SU-DHL-6 (cell line): ENCODE measurements around the gene ARID5B.

Source experiments
- H2AFZ ChIP-seq: fragments of 200-600 bp; sonication (generic); 2 replicates; pipeline ENCODE4 v1.6.1; 2014; ENCODE audit warnings: low read depth, mild to moderate bottlenecking, moderate library complexity, mixed read lengths, antibody characterized with exemption, low read length; ENCODE audit not compliant: severe bottlenecking
- H3F3A ChIP-seq: fragments of 200-600 bp; shearing (Covaris generic); 2 replicates; pipeline ENCODE4 v1.6.0; 2016; ENCODE audit warnings: antibody characterized with exemption, mild to moderate bottlenecking; ENCODE audit not compliant: insufficient read depth
- H3K27ac ChIP-seq: fragments of 200-600 bp; sonication (generic); 2 replicates; pipeline ENCODE4 v1.5.1; 2016; ENCODE audit warnings: low read depth, mild to moderate bottlenecking, low read length, moderate library complexity, mixed read lengths
- H3K27me3 ChIP-seq: fragments of 200-600 bp; sonication (generic), shearing (Covaris generic); 2 replicates; pipeline ENCODE4 v1.6.0; 2014; ENCODE audit warnings: mild to moderate bottlenecking, low read length
- H3K36me3 ChIP-seq: fragments of 200-600 bp; sonication (generic); 2 replicates; pipeline ENCODE4 v1.6.1; 2014; ENCODE audit warnings: mild to moderate bottlenecking, low read length, mixed read lengths
- H3K4me2 ChIP-seq: fragments of 300-600, 200-600 bp; shearing (Covaris generic), sonication (generic); 2 replicates; pipeline ENCODE4 v1.6.0; 2014; ENCODE audit warnings: low read length, low read depth, mild to moderate bottlenecking; ENCODE audit not compliant: poor library complexity, severe bottlenecking
- H3K4me3 ChIP-seq: fragments of 200-600 bp; sonication (generic); 2 replicates; pipeline ENCODE4 v1.5.1; 2014; ENCODE audit warnings: antibody characterized with exemption, low read length, mild to moderate bottlenecking, mixed read lengths; ENCODE audit not compliant: insufficient read depth, poor library complexity, severe bottlenecking
- H3K79me2 ChIP-seq: fragments of 200-600 bp; sonication (generic); 2 replicates; pipeline ENCODE4 v1.6.1; 2014; ENCODE audit warnings: mild to moderate bottlenecking, low read length, moderate library complexity; ENCODE audit not compliant: insufficient read depth
- H3K9ac ChIP-seq: fragments of 200-600 bp; sonication (generic); 2 replicates; pipeline ENCODE4 v1.7.0; 2014; ENCODE audit warnings: mild to moderate bottlenecking, low read length
- H3K9me2 ChIP-seq: fragments of 200-600 bp; sonication (generic); replicated peaks from 2 replicates; pipeline ENCODE4 v1.6.1; 2014; ENCODE audit warnings: low read length; ENCODE audit not compliant: insufficient read depth
- H3K9me3 ChIP-seq: fragments of 200-600 bp; sonication (generic); 2 replicates; pipeline ENCODE4 v1.6.1; 2014; ENCODE audit warnings: low read length, mixed read lengths; ENCODE audit not compliant: insufficient read depth
- H4K20me1 ChIP-seq: fragments of 200-600 bp; sonication (generic); 2 replicates; pipeline ENCODE4 v1.6.1; 2014; ENCODE audit warnings: low read depth, mild to moderate bottlenecking, antibody characterized with exemption, low read length, moderate library complexity, mixed read lengths
- EZH2phosphoT487 ChIP-seq: fragments of 200-600 bp; sonication (generic), shearing (Covaris generic); conservative IDR thresholded peaks from 2 replicates; pipeline ENCODE4 v1.6.1; 2018; ENCODE audit warnings: mild to moderate bottlenecking, antibody characterized with exemption, low read length, moderate library complexity, mixed read lengths
- TF ChIP-seq, protein P1 (sequence below): fragments of 200-600 bp; sonication (generic); IDR thresholded peaks from one replicate; pipeline ENCODE4 v1.5.1; 2017; ENCODE audit warnings: antibody characterized with exemption, mild to moderate bottlenecking, low read length, moderate library complexity; ENCODE audit not compliant: insufficient read depth, poor library complexity, severe bottlenecking

ARID5B gene

DNA sequence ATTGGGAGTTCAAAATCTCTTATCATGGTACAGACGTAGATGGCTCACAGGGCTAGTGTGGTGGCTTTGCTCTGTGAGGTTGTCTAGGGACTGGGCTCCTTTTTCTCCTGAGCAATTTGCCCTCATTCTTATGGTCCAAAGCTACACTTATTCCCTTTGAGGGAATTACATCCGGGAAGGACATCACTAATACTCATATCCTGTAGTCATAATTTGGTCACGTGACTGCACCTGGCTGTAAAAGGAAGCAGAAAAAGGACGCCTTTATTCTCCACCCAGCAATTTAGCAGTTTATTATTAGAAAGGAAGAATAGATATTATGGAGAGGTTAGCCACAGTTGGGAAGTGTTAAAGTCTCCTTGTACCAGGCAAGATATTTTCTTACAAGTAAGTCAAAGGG is 28.1 kb downstream of the ARID5B start:
- Histone ChIP-seq H3K9me2 (no peaks in the 10 kb centered on the region), H4K20me1 (no peaks in the 10 kb centered on the region), H3K27me3 (no peaks in the 10 kb centered on the region), H3K9me3 (no peaks in the 10 kb centered on the region), H3K9ac (no peak overlapping the region), H3K36me3 (peaks cover 46% of the 10 kb centered on the region), H3K27ac (no peak overlapping the region), H3F3A (peaks cover 16% of the 10 kb centered on the region; the same call in 1 of the 2 replicates), H3K79me2 (peaks cover 91% of the 10 kb centered on the region), H3K4me2 (no peak overlapping the region), H2AFZ (no peak overlapping the region), H3K4me3 (no peak overlapping the region)
- TF ChIP-seq, protein P1, sequence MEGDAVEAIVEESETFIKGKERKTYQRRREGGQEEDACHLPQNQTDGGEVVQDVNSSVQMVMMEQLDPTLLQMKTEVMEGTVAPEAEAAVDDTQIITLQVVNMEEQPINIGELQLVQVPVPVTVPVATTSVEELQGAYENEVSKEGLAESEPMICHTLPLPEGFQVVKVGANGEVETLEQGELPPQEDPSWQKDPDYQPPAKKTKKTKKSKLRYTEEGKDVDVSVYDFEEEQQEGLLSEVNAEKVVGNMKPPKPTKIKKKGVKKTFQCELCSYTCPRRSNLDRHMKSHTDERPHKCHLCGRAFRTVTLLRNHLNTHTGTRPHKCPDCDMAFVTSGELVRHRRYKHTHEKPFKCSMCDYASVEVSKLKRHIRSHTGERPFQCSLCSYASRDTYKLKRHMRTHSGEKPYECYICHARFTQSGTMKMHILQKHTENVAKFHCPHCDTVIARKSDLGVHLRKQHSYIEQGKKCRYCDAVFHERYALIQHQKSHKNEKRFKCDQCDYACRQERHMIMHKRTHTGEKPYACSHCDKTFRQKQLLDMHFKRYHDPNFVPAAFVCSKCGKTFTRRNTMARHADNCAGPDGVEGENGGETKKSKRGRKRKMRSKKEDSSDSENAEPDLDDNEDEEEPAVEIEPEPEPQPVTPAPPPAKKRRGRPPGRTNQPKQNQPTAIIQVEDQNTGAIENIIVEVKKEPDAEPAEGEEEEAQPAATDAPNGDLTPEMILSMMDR = no peak
- TF ChIP-seq EZH2phosphoT487 = no peak

DNA sequence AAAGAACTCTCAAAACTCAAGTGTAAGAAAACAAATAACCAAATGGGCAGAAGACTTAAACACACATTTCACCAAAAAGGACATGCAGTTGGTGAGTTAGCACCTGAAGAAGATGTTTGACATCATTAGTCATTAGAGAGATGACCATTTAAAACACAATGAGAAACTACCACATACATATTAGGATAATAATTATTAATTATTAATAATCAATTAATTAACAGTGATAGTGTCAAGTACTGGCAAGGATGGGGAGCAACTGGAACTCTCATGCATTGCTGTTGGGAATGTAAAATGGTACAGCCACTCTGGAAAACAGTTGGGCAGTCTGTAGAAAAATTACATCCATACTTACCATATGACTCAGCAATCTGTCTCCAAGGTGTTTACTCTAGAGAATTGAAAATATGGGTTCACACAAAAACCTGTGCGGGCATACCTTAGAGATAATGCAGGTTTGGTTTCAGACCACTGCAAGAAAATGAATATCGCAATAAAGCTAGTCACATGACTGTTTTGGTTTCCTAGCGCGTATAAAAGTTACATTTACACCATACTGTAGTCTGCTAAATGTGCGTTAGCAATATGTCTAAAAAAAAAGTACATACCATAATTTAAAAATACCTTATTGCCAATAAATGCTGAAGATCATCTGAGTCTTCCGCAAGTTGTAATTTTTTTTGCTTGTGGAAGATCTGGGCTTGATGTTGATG is 30.3 kb downstream of the ARID5B start:
- no peaks in the 10 kb centered on the region for H3K27me3 ChIP-seq

DNA sequence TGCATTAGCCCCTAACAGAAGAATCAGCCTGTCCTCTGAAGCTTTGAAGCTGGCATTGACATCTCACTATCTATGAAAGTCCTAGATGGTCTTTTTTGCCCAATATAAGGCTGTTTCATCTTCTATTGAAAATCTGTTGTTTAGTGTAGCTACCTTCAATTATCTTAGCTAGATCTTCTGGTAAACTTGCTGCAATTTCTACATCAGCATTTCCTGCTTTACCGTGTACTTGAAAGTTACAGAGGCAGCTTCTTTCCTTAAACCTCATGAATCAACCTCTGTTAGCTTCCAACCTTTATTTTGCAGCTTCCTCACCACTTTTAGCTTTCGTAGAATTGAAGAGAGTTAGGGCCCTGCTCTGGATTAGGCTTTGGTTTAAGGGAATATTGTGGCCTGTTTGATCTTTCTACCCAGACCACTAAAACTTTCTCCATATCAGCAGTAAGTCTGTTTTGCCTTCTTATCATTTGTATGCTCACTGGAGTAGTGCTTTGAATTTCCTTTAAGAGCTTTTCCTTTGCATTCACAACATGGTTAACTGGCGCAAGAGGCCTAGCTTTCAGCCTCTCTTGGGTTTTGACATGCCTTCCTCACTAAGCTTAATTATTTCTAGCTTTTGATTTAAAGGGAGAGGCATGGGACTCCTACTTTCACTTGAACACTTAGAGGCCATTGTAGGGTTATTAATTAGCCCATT is 32.5 kb downstream of the ARID5B start:
- H3K4me3 ChIP-seq = no peak overlapping the region
- no peak overlapping the region for H2AFZ ChIP-seq
- peak overlapping the region; percentile 28 for H3K27ac ChIP-seq
- H3K79me2 ChIP-seq = peaks cover 87% of the 10 kb centered on the region
- no peaks in the 10 kb centered on the region for H3K9me3 ChIP-seq
- H3K9ac ChIP-seq = peak overlapping the region; percentile 25; the same call in 1 of the 2 replicates
- peaks cover 22% of the 10 kb centered on the region for H3K36me3 ChIP-seq
- H3K4me2 ChIP-seq = peak overlapping the region; percentile 23
- no peaks in the 10 kb centered on the region for H4K20me1 ChIP-seq
- no peaks in the 10 kb centered on the region for H3K27me3 ChIP-seq
- TF ChIP-seq, protein P1 = no peak
- no peak for TF ChIP-seq EZH2phosphoT487
- H3K9me2 ChIP-seq = no peaks in the 10 kb centered on the region
- H3F3A ChIP-seq = peaks cover 24% of the 10 kb centered on the region; the same call in 1 of the 2 replicates

More for the DNA sequence above, 30.3 kb downstream of the ARID5B start:
- Histone ChIP-seq H3K9me2 (no peaks in the 10 kb centered on the region), H3K9ac (no peak overlapping the region), H3F3A (peaks cover 16% of the 10 kb centered on the region; the same call in 1 of the 2 replicates), H3K4me3 (no peak overlapping the region), H3K9me3 (no peaks in the 10 kb centered on the region), H2AFZ (no peak overlapping the region), H3K27ac (no peak overlapping the region; the same call in 1 of the 2 replicates), H3K36me3 (peaks cover 32% of the 10 kb centered on the region), H4K20me1 (no peaks in the 10 kb centered on the region), H3K4me2 (no peak overlapping the region), H3K79me2 (peaks cover 87% of the 10 kb centered on the region)
- no peak for TF ChIP-seq EZH2phosphoT487
- TF ChIP-seq, protein P1 = no peak
